ENCODE results near the gene ST6GALNAC4.

DNA sequence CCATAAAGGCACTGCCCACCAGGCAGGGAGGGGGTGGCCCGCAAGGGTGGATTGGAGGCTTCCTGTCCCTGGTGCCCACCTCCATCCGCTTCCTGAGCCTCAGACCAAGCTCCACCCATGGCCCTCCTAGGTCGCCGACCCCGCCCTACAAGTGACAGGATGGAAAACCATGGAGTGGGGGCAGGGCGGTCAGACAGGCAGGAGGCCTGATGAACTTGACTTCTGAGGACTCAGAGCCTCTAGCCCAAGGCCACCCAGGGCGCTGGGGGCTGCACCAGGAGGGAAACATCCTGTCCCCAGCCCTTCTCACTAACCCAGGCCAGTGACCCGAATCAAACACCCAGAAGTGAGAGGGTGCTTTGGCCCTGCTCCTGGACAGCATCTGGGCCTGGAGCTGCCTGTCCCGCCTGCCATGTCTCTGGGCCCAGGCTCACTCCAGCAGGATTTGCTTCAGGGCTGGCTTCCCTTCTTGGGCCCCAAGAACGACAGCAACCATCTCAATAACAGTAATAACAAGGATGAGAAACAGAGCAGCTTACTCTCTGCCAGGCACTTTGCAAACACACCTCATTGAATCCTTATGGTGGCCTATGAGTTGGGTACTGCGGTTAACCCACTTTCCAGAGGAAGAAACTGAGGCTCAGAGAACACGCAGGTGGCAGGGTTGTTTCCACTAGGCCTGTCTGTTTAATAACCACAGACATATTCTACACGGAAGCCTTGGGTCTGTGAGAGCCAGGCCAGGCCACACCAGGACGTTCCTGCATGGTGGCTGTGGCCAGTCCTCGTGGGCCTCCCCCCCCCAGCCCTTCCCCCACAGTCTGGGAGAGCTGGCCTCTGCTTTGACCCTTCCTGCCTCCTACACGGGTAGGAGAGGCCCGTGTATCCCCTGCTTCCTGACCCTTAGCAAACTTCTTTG is 13.0 kb downstream of the ST6GALNAC4 start:
- no peak for TF ChIP-seq POLR2A (IDR thresholded peaks at IDR 0.05; ENCODE audit: extremely low read depth, insufficient read length)
- TF ChIP-seq, protein P1, sequence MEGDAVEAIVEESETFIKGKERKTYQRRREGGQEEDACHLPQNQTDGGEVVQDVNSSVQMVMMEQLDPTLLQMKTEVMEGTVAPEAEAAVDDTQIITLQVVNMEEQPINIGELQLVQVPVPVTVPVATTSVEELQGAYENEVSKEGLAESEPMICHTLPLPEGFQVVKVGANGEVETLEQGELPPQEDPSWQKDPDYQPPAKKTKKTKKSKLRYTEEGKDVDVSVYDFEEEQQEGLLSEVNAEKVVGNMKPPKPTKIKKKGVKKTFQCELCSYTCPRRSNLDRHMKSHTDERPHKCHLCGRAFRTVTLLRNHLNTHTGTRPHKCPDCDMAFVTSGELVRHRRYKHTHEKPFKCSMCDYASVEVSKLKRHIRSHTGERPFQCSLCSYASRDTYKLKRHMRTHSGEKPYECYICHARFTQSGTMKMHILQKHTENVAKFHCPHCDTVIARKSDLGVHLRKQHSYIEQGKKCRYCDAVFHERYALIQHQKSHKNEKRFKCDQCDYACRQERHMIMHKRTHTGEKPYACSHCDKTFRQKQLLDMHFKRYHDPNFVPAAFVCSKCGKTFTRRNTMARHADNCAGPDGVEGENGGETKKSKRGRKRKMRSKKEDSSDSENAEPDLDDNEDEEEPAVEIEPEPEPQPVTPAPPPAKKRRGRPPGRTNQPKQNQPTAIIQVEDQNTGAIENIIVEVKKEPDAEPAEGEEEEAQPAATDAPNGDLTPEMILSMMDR (IDR thresholded peaks at IDR 0.05; ENCODE audit: low read depth, low read length): no peak

Data from NB4 (cell line).